GM18861 (cell line): ENCODE results near the gene TTC39A.
A peak's percentile ranks its signal among the peaks of the same experiment; 100 is the strongest.

Source experiments
- ATAC-seq: cut with Tn5 transposase; IDR thresholded peaks from one replicate; pipeline ENCODE4 v1.9.1; 2021; ENCODE audit not compliant: unreplicated experiment

Gene TTC39A

DNA sequence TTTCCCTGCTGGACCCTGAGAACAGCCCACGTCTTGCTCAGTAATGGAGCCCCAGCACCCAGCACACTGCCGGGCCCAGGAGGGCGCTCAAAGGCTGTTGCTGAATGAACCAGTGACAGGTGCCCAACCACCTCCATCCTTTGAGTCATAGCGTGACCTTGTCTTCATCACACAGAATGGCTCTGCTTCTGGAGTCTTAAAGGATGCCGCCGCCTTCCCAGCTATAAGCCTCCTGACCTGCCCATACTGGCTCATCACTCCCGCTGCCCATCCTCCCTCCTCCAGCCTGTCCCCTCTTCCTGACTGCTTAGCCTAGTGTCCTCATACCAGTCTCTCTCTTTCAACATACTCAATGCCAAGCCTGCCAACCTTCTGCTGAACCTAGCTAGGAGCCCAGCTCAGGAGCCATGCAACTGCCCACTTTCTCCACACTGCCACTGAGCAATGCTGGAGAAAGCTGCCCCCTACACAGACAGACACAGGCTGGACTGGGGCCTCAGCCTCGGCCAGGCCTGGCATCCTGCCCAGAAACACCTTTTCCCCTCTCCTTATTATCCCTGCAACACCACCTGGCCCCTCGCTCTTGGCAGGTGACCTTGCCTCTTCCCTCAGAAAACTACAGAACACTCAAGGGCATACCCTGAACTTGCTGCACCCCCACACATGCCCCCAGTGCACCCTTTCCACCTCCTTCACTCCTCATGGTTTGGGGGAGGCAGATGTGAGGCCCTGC lies 14.1 kb downstream of the TTC39A start:
- no peak for ATAC-seq

DNA sequence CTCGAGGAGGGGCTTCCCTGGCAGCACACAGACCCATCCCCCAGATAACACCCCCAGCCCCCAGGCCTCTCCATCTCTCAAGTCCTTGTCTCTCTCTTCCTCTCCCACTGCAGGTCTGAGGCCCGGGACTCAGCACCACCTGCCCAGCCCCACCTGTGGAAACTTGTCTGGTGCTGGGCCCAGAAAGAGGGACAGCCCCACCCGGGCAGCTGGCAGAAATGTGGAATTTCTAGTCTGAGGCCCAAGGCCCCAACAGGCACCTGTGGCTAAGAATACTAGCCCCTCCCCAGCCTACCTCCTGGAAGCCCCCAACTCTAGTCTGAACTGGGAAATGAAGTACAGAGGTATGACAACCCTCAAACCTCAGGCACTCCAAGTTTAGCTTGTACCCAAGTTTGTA lies 15.4 kb downstream of the TTC39A start:
- ATAC-seq, result no peak

DNA sequence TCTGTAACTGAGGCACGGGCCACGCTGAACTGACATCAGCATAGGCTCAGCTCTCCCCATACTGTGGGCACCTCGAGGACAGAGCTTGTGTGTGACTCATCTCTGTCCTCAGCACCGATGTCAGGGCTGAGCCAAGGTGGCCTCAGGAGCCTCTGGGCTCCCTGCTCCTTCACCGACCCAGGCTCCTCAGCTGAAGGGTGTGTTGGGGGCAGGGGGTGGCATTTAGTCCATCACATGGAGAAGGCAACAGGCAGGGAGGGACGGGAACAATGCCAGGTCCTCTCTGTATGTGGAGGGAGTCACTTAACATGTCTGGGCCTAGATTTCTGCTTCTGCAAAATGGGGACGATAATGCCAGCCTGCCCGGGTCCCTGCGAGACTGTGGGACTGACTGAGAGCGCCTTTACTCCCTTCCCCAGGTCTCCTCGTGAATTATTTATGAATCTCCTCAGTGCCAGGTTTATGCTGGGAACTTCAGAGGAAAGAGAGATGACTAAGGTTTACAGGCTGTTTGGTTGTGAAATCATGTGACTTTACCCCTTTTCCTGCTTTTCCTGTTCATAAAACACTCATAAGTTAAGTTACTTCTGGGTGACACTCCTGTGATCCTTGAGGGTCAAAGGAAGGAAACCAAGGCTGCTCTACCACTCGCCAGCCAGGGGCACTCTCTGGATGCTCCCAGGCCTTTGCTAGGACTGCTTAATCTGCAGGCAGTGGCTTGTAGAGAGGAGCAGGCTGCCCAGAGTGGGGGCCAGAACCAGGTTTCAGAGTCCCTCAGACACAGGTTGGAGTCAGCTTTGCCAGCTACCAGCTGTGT lies 16.2 kb downstream of the TTC39A start:
- ATAC-seq, result no peak

DNA sequence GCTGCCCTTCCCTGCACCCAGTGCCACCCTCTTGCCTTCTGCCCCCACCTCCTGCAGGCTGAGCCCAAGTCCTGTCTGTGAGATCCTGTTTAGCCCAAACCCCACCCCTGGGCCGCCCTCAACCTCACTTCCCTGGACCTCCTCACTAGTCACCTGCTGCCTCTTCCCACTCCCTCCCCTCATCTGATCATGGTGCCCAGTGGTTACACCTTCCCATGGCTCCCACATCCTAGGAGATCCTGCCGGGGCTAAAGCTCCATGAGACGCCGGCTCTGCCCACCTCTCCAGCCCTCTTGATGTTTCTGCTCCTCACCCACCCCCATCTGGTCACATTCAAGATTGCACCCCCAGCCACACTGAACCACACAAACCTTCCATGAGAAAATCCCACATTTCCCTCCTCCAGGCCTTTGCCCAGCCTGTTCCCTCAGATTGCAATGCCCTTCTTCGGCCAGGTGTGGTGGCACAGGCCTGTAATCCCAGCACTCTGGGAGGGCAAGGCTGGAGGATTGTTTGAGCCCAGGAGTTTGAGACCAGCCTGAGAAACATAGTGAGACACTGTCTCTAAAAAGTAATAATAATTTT lies 17.0 kb downstream of the TTC39A start:
- ATAC-seq, result no peak

DNA sequence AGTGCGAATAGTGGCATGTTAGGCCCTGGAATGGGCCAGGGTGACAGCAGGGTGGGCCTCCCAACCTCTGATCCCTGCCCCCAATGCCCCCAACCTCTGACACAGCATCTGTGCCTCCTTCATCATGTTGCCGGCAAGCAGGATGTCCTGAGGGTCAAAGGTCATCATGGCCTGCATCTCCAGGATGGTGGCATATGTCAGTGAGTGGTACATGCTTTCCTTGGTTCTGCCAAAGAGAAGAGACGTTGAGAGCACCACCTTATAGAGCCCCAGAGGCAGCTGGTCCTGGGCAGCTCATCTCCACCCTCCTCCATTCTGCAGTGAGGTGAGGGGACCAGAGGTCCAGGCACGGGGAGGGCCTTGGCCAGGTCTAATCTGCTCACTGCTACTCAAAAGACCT lies 17.6 kb downstream of the TTC39A start:
- ATAC-seq, result no peak

DNA sequence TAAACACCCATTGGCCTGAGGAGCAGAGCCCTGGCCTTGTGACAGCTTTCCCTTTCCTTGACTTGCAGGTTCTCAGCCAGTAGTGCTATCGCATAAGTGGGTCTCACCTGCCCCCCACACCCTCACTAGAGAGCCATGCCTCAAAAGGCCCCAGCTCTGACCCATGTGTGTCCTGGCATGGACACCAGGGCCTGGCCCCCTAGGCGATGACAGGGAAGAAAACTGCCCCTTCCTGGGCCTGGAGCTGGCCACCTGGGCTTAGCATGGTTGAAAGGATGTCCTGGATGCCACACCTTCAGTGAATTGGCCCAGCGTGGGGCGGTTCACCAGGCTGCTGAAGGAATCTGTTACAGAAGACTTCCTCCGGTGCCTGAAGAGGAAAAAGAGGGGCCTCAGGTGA lies 18.5 kb downstream of the TTC39A start:
- no peak for ATAC-seq

DNA sequence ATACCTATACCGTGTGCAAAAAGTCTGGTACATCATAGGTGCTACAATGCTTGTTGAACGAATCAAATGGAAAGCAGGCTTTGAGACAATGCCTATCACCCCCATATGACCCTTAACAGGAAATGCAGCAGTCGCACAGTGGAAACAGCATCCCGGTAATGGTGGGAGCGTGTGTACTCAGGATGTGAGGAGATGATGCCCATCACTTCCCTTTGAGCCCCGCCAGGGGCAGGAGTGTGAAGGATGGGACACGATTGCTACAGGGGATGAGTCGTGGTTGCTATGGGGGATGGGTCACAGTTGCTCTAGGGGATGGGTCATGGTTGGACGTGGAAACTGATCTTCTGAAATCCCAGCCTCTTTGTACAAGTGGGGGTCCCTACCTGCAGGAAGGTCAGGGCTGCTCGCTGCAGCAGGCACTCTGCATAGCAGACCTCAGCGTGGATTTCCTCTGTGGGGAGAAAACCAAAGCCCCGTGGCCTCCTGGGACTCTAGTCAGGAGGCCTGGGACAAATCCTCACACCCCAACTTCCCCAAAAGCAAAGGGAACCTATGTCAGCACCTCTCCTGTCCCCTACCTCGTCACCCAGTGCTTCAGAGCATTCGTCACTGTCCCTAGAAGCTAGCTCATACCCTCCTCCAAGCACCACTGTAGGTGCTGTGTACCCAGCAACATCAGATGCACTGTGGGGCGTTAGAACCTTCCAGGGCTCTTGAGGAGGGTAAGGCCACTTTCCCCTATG lies 19.3 kb downstream of the TTC39A start:
- ATAC-seq, result no peak

DNA sequence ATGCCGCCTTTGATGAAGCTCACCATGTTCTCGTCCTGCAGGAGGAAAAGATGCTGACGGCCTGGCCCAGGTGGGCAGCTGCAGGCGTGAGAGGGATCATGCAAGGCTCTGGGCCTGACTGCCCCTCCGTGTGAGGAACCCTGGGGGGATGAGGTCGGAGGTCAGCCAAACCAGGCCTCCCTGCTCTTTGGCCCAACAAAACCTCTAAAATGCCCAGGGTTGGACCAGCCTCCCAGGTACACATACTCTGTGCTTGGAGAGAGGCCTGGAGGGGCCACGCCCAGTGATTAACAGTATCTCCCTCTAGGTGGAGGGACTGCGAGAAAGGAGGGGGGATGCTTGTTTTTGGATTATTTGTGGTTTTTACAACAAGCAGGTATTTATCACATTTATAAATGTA lies 21.1 kb downstream of the TTC39A start:
- ATAC-seq, result no peak

DNA sequence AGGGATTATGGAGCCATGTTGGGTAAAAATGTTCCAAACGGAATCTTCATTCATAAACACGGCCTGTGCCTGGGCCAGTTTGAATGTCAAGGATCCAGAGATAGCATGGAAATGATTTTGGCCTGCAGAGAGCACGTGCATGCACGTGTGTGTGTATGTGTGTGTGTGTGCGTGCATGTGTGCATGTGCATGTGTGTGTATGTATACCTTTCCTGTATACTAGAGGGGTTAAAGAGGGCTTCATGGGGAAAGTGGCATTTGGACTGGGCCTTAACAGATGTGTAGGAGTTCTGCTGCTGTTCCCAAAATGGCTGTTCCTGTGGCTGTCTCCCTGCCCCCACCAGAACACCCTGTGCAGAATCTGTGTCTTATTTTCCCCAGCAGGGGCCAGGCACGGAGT lies 21.7 kb downstream of the TTC39A start:
- no peak for ATAC-seq

DNA sequence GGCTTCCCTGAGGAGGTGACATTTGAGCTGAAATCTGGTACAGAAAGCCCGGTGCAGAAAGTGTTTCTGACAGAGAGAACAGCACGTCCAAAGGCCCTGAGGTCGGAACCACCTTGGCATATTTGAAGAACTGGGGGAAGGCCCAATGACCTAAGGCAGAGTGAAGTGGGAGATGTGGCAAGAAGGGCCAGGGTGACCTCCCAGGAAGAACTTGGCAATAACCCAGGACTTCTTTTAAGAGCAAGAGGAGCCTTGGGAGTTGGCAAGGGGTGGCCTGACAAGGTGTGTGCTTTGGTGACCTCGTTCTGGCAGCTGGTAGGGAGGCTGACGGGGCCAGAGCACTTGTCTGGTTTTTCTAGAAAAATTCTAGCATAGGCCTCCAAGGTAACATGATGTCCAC lies 23.4 kb downstream of the TTC39A start:
- ATAC-seq, result no peak

DNA sequence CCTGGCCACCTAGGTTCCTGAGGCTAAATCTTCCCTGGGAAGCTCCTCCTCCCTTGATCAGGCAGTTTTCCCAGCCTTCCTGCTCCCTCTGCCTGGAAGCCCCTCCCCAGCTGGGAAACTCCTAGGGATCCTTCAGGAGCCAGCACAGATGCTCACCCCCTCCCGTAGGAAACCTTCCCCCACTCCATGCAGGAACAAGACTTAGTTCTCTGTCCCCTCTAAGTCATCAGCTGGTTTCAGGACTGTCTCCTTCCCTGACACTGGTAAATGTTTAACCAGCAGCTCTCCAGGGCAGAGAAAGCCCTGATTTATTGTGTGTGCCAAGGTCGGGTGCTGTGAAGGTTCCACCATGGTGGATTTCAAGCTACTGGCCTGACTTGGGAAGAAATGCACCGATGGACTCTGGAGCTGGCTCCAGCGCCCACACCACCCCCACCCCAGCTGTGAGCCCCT lies 25.0 kb downstream of the TTC39A start:
- ATAC-seq, result peak; percentile 48

DNA sequence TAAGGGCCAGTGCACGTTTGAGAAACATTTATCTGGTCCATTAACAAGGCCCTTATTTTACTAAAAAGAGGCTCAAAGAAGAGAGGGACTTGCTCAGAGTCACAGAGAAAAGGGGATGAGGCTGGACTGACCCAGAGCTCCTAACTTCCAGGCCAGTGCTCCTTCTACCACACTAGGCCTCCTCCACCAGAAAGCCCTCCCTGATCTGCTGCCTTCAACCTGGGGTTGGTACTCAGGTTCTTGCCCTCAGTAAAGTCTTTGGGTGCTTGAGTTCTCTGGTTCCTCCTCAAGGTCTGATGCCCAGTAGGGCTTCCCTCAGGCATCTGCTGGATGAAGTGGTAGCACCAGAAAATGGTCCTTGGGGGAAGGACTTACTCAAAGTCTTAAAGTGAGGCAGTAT lies 26.0 kb downstream of the TTC39A start:
- ATAC-seq, result no peak

DNA sequence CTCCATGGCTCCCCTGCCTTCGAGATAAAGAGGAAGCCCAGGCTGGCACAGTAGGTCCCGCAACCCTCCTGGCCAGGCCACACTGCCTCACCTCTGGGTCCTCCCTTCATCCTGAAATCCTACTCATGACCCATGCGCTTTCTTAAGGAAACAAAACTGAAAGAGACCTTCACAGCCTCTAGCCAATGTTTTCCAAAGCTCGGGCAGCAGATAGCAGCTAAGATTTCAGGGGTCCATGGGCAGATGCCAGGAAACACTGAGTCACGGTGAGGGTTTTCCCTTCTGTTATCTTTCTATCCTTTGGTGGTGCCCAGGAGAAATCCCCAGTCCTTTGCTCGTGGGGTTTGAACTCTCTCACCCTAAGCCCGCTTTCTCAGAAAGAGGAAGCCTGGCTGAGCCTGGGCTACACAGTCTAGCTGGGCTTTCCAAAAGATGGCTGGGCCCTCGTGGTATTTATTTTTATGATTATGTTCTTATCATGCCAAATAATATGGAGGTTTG lies 26.6 kb downstream of the TTC39A start:
- ATAC-seq, result no peak

DNA sequence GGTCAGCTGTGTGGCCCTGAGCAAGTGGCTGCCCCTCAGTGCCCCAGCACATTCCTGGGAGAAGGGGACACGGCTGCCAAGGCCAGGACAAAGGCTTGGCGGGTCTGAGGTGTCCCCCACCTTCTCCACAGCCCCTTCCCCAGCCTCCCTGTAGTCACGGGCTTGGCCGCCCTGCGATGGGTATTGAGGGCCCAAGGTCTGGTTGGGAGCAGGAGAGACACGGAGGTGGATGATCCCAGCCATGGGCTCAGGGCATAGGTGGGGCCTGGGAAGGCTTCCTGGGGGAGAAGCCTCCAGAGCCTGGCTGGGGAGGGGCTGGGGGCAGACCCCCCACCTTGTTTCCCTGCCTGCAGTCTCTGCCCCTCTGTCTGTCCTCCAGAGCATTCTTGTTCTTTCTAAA lies 27.0 kb downstream of the TTC39A start:
- no peak for ATAC-seq

DNA sequence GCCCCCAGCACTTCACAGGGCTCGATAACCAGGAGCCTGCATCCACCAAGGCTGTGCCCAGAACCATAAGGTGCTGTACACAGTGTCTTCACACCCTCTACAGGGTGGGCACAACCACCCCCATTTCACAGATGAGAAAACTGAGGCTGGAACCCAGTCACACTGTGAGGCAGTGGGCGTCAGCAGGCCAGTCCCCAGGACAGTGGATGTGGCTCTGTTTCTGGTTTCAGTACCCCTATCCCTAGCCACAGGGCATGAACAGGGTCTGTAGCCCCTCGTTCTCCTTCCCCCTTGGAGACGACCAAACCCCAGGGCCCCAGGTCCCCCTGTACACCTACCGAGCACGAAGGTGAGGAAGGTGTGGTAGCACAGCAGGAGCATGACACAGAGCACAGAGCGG lies 27.6 kb downstream of the TTC39A start:
- ATAC-seq, result no peak

DNA sequence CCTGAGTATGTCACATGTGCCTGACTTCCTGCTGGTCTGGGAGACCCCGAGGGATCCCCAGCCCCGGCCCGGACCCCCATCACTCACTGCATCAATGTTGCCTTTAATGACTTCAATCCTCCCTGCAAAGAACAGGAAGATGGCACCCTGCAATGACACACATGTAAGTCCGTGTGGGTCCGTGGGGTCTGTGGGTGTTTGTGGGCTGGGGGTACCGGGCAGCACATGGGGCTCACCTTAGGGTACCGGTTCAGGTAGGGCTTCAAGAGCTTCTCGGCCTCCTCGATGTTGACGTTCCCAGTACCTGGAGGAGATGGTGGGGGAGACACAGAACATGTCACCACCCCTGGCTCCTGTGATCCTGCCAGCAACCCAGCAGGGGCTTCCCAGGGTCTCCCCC lies 28.1 kb downstream of the TTC39A start:
- ATAC-seq, result no peak

DNA sequence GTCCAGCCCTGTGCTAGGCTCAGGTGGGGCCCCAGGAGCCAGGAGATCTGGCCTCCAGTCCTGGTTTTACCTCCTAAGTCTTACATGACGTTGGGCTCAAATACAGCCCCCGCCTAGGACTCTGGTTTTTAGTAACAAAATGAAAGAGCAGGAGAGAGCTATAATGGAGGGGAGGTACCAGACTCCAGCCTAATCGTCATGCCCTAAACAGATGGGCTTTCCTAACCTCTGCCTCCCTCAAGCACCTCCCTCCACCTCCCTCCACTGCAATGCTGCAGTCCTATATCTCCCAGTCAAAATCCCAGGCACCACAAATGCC lies 28.6 kb downstream of the TTC39A start:
- ATAC-seq, result no peak

DNA sequence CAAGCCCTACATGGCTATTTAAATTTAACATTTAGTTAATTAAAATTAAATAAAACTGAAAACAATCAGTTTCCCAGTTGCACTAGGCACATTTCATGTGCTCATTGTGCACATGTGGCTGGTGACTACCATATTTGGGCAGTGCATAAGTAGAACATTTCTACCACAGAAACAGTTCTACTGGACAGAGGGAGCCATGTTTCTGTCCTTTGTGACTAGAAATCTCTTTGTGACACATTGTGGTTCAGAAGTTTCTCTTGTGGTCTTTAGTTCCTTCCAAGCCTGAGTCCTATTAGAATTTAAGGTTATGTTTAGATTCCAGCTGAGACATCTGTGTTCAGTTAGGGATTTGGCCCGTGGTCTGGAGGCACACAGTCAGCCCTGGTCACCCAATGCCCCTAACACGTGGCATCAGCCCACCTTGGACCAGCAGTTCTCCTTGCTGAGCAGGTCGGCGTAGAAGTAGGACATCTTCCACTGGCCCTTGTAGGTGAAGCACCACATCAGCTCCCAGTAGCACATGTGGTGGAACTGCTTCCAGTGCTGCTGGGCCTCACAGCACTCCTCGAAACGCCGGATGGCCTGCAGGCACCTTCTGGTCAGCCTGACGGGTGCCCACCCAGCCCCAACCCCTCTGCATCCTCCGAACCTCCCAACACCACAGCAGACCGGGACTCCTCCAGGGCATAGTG lies 29.1 kb downstream of the TTC39A start:
- ATAC-seq, result no peak

DNA sequence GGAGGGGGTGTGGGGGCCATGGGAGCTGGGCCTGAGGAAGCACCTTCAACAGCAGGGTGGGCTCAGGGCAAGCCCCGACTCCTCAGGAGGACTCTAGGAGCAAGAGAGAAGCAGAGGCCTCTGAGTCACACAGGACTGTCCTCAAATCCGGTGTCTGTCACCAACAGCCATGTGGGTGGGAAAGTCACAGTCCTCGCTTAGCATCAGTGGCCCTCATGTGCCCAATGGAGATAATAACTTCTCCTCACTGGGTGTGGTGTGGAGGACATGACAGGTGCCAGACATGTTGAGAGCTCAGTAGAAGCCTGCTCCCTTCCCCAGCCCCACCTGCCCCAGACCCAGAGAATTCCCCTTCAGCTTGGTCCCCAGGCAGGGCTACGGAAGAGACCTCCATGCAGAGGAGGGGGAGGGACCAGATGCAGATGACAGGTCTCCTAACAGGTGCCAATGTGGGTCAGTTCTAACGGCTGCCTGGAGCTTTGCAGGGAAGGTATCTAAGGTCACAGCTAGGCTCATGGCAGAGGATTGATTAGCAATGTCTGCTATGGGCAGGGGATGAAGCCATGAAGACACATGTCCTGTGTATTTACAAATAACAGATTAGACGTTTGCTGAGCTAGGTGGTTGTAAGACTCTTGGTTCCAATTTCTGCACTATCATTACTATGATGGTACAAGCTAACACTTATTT lies 30.2 kb downstream of the TTC39A start:
- no peak for ATAC-seq

DNA sequence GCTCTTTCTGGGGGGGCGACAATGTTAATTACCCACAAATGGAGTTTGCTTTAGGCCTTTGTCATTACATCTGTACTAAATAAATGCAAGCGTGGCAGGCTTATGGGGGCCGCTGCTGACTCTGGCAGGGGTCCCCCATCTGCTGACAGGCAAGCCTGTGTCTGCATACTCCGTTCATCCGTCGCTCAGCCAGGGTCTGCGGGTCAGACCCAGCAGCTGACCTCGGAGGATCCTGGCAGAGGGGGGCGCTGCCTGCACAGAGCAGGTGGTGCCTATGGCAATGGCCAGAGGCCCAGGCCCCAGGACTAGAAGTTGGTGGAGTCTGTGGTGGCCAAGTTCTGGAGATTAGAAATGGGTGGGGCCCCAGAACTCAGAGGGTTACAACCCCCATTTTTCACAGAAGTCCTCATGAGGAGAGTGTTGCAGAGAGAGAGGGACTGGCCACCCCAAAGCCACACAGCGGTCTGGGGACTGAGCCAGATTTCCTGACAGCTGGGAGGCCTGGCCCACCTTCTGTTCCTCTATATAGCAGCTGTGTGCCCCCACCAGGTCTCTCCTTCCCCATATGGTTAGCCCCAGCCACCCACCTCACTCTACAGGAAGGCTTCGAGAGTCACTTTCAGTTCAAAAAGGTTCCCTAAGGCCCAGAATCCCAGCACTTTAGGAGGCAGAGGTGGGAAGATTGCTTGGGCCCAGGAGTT lies 31.0 kb downstream of the TTC39A start:
- no peak for ATAC-seq
